GM21825 (cell line): ENCODE measurements around the gene FASTKD3.

ENCODE experiments used
- ATAC-seq: cut with Tn5 transposase; IDR thresholded peaks from one replicate; pipeline ENCODE4 v1.9.1; 2021; ENCODE audit warnings: mild to moderate bottlenecking, moderate library complexity; ENCODE audit not compliant: unreplicated experiment

FASTKD3 gene

DNA sequence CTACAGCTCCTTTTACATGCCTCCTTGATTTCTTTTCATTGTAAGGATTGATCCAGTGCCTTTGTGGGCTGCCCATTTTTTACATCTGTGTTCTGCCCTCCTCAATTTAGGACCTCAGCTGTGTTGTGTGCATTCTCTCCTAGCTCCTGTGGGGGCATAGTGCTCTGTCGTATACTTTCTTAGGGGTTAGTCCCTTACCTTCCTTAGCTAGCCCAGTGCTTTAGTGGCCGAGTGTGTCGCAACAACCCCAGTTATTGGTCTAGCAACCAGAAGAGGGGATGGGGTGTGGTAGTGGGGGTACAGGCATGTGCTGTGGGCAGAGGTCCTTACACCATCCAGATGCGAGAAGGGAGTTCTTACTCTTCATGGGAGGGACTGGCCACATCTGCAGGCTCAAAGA lies 12.3 kb upstream of the FASTKD3 start:
- no peak for ATAC-seq

GRCh38 chr5:7878381-7878873 lies 9.6 kb upstream of the FASTKD3 start:
- ATAC-seq, result peak; percentile 88

DNA sequence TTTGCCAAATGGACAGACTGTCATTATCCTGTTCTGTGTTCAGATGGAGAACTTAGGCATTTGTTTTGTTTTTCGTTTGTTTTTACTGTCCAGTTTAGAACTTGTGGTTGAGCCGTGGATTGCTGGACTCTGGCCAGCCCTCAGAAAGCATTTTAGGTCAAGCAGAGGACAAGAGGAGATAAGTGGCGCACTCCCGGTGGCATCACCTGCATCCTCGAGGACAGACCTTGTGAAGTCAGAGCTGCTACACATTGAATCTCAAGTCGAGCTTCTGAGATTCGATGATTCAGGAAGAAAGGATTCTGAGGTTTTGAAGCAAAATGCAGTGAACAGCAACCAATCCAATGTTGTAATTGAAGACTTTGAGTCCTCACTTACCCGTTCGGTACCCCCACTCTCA lies 9.0 kb upstream of the FASTKD3 start:
- ATAC-seq, result no peak

GRCh38 chr5:7876867-7877266 lies 8.0 kb upstream of the FASTKD3 start:
- ATAC-seq, result peak; percentile 40

- no peak for ATAC-seq
Measured at GRCh38 chr5:7875151-7875550, 6.3 kb upstream of the FASTKD3 start.

- no peak for ATAC-seq
Measured at GRCh38 chr5:7874639-7875038, 5.8 kb upstream of the FASTKD3 start.

- ATAC-seq, result no peak
Measured at GRCh38 chr5:7873216-7873615, 4.4 kb upstream of the FASTKD3 start.

DNA sequence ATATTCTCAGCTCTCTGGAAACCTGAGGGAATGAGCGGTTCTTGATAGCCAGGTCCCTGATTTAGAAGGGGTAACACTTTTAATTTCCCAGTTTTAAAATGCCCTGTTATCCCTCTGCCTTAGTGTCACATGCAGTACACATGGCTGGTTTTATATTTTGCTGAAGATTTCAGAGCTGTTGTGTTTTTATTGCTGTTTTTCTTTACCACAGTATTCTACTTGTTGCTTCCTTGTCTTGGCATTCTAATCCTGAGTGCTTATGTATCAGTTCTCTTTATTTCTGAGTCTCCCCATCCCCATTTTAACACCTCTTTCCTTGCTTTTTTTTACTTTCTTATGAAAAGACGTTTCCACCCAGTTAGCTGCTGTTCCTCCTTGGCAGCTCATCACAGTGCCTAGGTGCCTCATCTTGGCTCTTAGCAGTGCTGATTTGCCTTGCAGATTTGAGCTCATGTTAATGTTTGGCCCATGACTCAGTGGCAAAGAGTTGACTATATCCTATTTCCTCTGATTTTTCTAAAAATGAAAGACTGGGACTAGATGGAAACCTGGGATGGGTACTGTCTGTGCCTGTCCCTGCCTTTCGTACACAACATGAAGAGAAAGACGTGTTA lies 3.8 kb upstream of the FASTKD3 start:
- no peak for ATAC-seq

DNA sequence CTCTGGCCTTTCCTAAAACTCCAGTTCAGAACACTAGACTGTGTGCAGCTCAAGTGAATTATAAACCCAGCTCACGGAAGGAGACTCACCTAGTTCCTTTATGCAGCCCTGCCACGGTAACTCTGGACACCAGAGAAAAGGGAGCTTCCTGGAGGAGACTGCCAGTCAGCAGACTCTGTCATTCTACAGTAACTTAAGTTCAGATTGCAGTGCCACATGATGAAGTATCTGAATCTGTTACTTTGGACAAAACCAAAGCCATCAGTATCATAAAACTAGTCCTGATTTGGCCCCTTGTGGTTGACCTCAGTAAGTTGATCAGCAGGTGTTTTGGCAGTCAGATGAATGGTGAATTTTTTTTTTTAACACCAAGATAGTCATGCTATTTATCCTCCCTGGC lies 2.8 kb upstream of the FASTKD3 start:
- no peak for ATAC-seq

- ATAC-seq, result peak; percentile 33
Measured at GRCh38 chr5:7869474-7870136, 774 bp upstream of the FASTKD3 start.

DNA sequence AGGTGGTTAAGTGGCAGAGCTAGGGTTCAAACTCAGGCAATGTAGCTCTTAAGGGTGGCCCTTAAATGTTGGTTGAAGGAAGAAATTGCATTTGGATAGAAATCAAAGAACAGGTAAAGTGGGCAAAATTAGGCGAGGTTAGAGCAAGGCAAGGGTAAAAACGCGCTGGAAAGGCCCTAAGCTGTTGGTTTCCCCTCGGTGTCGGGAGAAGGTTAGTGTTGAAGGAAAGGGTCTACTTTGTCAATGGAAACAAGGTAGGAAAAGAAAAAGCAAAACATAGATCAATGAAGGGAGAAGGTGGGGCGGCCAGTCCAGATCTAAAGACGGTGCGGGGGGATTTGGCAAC lies 431 bp downstream of the FASTKD3 start:
- ATAC-seq, result no peak

- ATAC-seq, result no peak
Measured at GRCh38 chr5:7867260-7867659, 1.6 kb downstream of the FASTKD3 start.

DNA sequence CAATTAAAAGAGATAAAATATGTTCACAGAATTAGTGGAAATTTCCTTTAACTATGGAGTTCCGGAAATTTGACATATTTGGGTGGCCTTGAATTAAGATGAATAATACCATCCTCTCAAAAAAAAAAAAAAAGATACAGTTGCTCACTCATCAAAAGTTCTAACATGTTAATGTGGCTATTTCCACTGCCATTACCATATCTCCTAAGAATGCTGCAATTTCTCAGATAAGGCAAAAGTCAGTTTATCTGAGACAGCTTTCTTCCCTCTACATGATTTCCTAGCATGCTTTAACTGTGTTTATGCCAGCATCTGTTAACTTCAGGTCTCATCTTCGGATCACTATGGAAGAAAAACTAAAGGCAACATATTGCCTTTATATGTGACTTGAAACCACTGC lies 2.6 kb downstream of the FASTKD3 start:
- ATAC-seq, result no peak

GRCh38 chr5:7857926-7858632 lies 10.8 kb downstream of the FASTKD3 start:
- ATAC-seq, result no peak

DNA sequence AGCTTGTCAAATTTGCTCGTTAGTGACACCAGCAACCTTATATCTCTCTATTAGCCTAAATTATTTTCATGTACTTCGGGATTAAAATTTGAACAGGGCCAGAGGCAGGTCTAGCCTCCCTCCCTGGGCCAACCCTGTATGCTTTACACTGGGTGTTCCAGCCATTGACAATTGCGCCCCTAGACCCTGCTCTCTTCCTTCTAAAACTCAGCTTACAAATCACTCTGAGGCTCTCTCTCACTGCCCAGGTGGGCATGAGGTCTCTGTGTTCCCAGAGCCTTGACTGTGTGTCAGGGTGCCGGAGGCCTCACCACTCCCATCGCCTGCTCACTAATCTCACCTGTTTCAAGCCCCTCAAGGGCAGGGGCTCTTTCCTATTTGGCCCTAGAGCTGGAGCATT lies 11.5 kb downstream of the FASTKD3 start:
- no peak for ATAC-seq

DNA sequence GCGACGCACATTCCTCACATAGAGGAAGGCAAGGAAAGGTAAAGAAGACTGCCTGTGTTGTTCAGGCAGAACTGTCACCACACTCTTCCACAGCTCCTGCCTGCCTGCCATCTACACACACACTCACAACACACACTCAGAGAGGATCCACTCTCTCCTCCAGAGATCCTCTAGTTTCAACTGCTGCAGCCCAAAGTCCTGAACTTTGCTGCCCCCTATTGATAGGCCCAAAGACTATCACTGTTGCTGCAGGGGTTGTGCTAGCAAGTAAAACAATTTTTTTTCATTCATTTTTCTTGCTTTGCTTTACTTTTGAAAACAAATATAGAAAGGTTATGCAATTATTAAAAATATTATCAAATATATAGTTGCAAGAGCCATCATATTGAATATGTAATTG lies 12.0 kb downstream of the FASTKD3 start:
- ATAC-seq, result peak; percentile 45

GRCh38 chr5:7855611-7856010 lies 13.2 kb downstream of the FASTKD3 start:
- no peak for ATAC-seq

DNA sequence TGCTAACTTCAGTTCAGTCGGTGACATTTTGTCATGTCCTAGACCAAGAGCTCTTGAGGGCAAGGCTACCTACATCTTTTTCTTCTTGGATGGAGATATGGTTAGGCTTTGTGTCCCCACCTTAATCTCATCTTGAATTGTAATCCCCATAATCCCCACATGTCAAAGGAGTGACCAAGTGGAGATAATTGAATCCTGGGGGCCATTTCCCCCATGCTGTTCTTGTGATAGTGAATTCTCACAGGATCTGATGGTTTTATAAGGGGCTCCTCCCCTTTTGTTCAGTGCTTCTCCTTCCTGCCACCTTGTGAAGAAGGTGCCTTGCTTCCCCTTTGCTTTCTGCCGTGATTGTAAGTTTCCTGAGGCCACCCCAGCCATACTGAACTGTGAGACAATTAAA lies 15.8 kb downstream of the FASTKD3 start:
- ATAC-seq, result no peak

DNA sequence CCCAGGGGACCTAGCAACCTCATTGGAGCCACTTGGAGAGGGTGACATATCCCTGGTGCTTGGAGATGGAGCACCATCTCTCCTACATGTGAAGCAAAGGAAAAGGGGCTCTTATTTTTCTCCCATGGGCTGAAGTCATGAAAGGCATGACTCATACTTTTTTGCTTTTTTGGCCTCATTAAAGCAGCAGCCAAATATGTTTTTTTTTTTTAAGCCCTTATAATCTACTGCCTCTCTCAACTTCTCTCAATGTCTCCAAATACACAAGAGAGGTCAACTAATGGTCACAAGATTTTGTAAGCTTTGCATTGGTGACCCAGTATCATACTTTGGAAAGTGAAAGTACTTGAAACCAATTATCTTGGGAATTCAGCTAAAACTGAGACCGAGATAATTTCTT lies 16.3 kb downstream of the FASTKD3 start:
- no peak for ATAC-seq

- ATAC-seq, result no peak
Measured at GRCh38 chr5:7851617-7852289, 17.1 kb downstream of the FASTKD3 start.

GRCh38 chr5:7851240-7851592 lies 17.6 kb downstream of the FASTKD3 start:
- no peak for ATAC-seq
